Measurements from ENCODE around the gene PRR20G. TPM values are rescaled to one million over a fixed set of nuclear protein-coding genes. Genes with fewer than 3 reads are reported as not detected.

Gene PRR20G
- total and polyA plus RNA-seq, 2 donors (not counting 1 experiment from before 2014, with no cell fraction given) = not detected

DNA sequence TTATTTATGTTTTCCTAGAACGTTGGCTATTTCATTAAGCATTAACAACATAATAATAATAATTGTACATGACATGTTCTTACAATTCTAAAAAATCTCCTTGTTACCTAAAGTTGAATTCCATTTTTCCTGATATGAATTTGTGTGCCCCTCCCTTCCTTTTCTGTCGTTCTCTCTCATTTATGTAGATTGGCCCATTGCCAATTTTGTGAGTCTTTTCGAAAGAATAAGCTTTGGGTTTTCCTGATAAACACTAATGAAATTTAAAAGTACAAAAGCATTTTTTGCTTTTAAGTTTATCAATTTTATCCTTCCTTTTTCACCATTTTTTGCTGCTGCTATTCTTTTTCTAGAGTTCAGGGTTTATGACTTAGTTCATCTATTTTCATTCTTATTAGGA is 50.0 kb downstream of the PRR20G start:
- intact Hi-C loops (cut with micrococcal nuclease) = no loop called here
- DNase-seq = no peak
- Mint-ChIP-seq H3K27me3 (peaks cover 14% of the 10 kb centered on the region), H3K27ac (no peak overlapping the region), H3K9me3 (ENCODE audit: insufficient read depth) (no peaks in the 10 kb centered on the region), H3K4me1 (no peaks in the 10 kb centered on the region), H3K4me3 (no peak overlapping the region)
- WGBS (ENCODE audit: insufficient coverage) = no CpG with 5 or more reads among the region's 3 CpGs
- no peak overlapping the region for H3K9ac ChIP-seq (ENCODE audit: low read length)
- POLR2A ChIA-PET = no interaction called here
- H3K27me3 ChIP-seq (replicated peaks in 1 of 4; ENCODE audit: control extremely low read depth in 1 of 4, control insufficient read depth in 3 of 4, insufficient read depth in 4 of 4, low read length in 3 of 4) = no peaks in the 10 kb centered on the region
- TF ChIP-seq EZH2 (IDR thresholded peaks at IDR 0.05; ENCODE audit: borderline replicate concordance, insufficient read depth, low read depth, low read length, poor library complexity, severe bottlenecking) = no peak
- TF ChIP-seq, protein P1, sequence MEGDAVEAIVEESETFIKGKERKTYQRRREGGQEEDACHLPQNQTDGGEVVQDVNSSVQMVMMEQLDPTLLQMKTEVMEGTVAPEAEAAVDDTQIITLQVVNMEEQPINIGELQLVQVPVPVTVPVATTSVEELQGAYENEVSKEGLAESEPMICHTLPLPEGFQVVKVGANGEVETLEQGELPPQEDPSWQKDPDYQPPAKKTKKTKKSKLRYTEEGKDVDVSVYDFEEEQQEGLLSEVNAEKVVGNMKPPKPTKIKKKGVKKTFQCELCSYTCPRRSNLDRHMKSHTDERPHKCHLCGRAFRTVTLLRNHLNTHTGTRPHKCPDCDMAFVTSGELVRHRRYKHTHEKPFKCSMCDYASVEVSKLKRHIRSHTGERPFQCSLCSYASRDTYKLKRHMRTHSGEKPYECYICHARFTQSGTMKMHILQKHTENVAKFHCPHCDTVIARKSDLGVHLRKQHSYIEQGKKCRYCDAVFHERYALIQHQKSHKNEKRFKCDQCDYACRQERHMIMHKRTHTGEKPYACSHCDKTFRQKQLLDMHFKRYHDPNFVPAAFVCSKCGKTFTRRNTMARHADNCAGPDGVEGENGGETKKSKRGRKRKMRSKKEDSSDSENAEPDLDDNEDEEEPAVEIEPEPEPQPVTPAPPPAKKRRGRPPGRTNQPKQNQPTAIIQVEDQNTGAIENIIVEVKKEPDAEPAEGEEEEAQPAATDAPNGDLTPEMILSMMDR (IDR thresholded peaks at IDR 0.05) = no peak
- no peak overlapping the region for H3K4me2 ChIP-seq (replicated peaks; ENCODE audit: low read depth, low read length, poor library complexity, severe bottlenecking)
- H3K36me3 ChIP-seq (replicated peaks in 1 of 2; ENCODE audit: control extremely low read depth in 1 of 2, control insufficient read depth in 1 of 2, extremely low read depth in 1 of 2, insufficient read depth in 2 of 2, low read length in 1 of 2) = no peaks in the 10 kb centered on the region
- CTCF ChIA-PET = no interaction called here
- no peak for ATAC-seq (ENCODE audit: low read depth)
- H3K9me3 ChIP-seq (ENCODE audit: control extremely low read depth in 1 of 3, control insufficient read depth in 2 of 3, insufficient read depth in 1 of 3, low read length in 2 of 3) = peaks cover 0 to 5% (median 3%) of the 10 kb centered on the region in 3 donors
- H2AFZ ChIP-seq (ENCODE audit: insufficient read depth, low read depth, low read length, poor library complexity, severe bottlenecking) = no peak overlapping the region
- H4K20me1 ChIP-seq (ENCODE audit: control insufficient read depth, insufficient read depth, low read length, poor library complexity, severe bottlenecking) = no peaks in the 10 kb centered on the region
- no peak overlapping the region for H3K27ac ChIP-seq (ENCODE audit: low read length in 2 of 2)
- H3K79me2 ChIP-seq (ENCODE audit: control insufficient read depth, insufficient read depth, low read length) = no peaks in the 10 kb centered on the region
- H3K4me1 ChIP-seq (ENCODE audit: control insufficient read depth in 2 of 2, insufficient read depth in 2 of 2, low read length in 2 of 2) = no peaks in the 10 kb centered on the region
- H3K4me3 ChIP-seq (ENCODE audit: control extremely low read depth in 1 of 5, extremely low read depth in 1 of 5, insufficient read depth in 1 of 5, low read depth in 2 of 5, low read length in 4 of 5) = no peak overlapping the region

DNA sequence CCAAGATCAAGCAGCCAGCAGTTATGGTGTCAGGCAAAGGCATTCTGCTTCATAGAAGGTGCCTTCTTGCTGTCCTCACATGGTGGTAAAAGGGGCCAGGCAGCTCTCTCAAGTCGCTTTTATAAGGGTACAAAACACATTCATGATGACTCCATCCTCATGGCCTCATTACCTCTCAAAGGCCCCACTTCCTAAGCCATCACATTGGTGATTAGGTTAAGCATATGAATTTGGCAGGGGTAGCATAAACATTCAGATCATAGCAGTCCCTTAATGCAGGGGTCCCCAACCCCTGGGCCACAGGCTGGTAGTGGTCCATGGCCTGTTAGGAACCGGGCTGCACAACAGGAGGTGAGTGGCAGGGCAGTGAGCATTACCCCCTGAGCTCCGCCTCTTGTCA is 52.1 kb downstream of the PRR20G start:
- Mint-ChIP-seq H3K4me1 (no peaks in the 10 kb centered on the region), H3K27ac (no peak overlapping the region), H3K9me3 (ENCODE audit: insufficient read depth) (no peaks in the 10 kb centered on the region), H3K27me3 (peaks cover 6% of the 10 kb centered on the region), H3K4me3 (no peak overlapping the region)
- 65% methylated on average over 2 of the region's 3 CpGs for WGBS (ENCODE audit: insufficient coverage)
- Histone ChIP-seq H3K4me2 (replicated peaks; ENCODE audit: low read depth, low read length, poor library complexity, severe bottlenecking) (no peak overlapping the region), H4K20me1 (ENCODE audit: control insufficient read depth, insufficient read depth, low read length, poor library complexity, severe bottlenecking) (no peaks in the 10 kb centered on the region), H3K4me1 (ENCODE audit: control insufficient read depth in 2 of 2, insufficient read depth in 2 of 2, low read length in 2 of 2) (no peaks in the 10 kb centered on the region), H3K27me3 (replicated peaks in 1 of 4; ENCODE audit: control extremely low read depth in 1 of 4, control insufficient read depth in 3 of 4, insufficient read depth in 4 of 4, low read length in 3 of 4) (no peaks in the 10 kb centered on the region), H3K4me3 (ENCODE audit: control extremely low read depth in 1 of 5, extremely low read depth in 1 of 5, insufficient read depth in 1 of 5, low read depth in 2 of 5, low read length in 4 of 5) (no peak overlapping the region), H3K9ac (ENCODE audit: low read length) (no peak overlapping the region), H3K36me3 (replicated peaks in 1 of 2; ENCODE audit: control extremely low read depth in 1 of 2, control insufficient read depth in 1 of 2, extremely low read depth in 1 of 2, insufficient read depth in 2 of 2, low read length in 1 of 2) (no peaks in the 10 kb centered on the region), H2AFZ (ENCODE audit: insufficient read depth, low read depth, low read length, poor library complexity, severe bottlenecking) (no peak overlapping the region), H3K9me3 (ENCODE audit: control extremely low read depth in 1 of 3, control insufficient read depth in 2 of 3, insufficient read depth in 1 of 3, low read length in 2 of 3) (peaks cover 0 to 9% (median 0%) of the 10 kb centered on the region in 3 donors), H3K79me2 (ENCODE audit: control insufficient read depth, insufficient read depth, low read length) (no peaks in the 10 kb centered on the region), H3K27ac (ENCODE audit: low read length in 2 of 2) (no peak overlapping the region)
- POLR2A ChIA-PET = no interaction called here
- intact Hi-C loops (cut with micrococcal nuclease) = no loop called here
- TF ChIP-seq EZH2 (IDR thresholded peaks at IDR 0.05; ENCODE audit: borderline replicate concordance, insufficient read depth, low read depth, low read length, poor library complexity, severe bottlenecking) = no peak
- TF ChIP-seq, protein P1 (IDR thresholded peaks at IDR 0.05) = no peak
- no peak for ATAC-seq (ENCODE audit: low read depth)
- DNase-seq = no peak
- CTCF ChIA-PET = no interaction called here

Data from B cell (primary cell).